Pons (tissue), 1 donor: ENCODE data around the gene CALHM5.
"Not testable (repeated sequence)": the region's sequence is repeated elsewhere in the genome, so short reads cannot be mapped to it uniquely, and the experiment has no call there.

Source experiments
- DNase-seq: peaks from one replicate; pipeline ENCODE4 v3.0.0-alpha.2; 2016; ENCODE audit warnings: low spot score

The CALHM5 gene, protein sequence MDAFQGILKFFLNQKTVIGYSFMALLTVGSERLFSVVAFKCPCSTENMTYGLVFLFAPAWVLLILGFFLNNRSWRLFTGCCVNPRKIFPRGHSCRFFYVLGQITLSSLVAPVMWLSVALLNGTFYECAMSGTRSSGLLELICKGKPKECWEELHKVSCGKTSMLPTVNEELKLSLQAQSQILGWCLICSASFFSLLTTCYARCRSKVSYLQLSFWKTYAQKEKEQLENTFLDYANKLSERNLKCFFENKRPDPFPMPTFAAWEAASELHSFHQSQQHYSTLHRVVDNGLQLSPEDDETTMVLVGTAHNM

GRCh38 chr6:116511424-116512110, at the start of gene CALHM5:
Gene CALHM5, plus strand, starts transcription at chr6:116511639. Its CDS starts 58 bp downstream, at chr6:116511697.
- peak; percentile 48 for DNase-seq

GRCh38 chr6:116461932-116462885, 49.2 kb upstream of the CALHM5 start:
- no peak for DNase-seq

DNA sequence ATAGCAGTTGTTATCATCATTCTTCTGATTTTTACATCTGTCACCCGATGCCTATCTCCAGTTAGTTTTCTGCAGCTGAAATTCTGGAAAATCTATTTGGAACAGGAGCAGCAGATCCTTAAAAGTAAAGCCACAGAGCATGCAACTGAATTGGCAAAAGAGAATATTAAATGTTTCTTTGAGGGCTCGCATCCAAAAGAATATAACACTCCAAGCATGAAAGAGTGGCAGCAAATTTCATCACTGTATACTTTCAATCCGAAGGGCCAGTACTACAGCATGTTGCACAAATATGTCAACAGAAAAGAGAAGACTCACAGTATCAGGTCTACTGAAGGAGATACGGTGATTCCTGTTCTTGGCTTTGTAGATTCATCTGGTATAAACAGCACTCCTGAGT, 48.1 kb upstream of the CALHM5 start:
- DNase-seq: no peak

DNA sequence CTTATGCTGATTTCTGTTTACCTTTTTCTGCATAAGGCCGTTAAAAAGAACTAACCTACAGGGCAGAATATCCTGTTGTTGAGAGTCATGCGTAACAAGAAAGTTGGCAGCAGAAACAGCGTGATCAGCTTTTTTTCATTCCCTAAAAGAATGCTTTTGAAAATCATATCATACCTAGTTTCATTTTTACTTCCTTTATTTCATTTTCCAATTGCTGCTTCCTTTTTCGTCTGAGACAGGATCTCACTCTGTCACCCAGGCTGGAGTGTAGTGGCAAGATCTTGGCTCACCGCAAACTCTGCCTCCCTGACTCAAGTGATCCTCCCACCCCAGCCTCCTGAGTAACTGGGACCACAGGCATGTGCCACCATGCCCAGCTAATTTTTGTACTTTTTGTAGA, 46.2 kb upstream of the CALHM5 start:
- no peak for DNase-seq

DNA sequence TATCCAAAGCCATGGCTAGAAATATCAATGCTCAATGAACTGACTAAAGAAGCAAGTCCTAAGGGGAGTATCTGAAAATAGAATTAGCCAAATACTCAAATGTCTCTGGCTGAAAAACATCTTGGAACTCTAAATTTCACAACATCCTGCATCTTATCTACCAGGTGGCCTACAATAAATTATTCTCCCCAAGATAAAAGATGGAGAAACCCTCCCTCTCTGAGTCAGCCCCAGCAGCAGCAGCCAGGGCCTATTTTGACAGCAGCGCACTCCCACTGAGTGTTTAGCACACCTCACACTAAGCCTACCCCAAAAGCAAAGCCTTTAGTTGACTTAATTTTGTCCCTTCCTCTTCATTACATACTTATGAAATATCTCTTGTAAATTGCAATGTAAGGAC, 44.3 kb upstream of the CALHM5 start:
- no peak for DNase-seq

- no peak for DNase-seq
Observed at GRCh38 chr6:116467514-116467913, 43.9 kb upstream of the CALHM5 start.

- no peak for DNase-seq
Observed at GRCh38 chr6:116468293-116468692, 43.1 kb upstream of the CALHM5 start.

DNA sequence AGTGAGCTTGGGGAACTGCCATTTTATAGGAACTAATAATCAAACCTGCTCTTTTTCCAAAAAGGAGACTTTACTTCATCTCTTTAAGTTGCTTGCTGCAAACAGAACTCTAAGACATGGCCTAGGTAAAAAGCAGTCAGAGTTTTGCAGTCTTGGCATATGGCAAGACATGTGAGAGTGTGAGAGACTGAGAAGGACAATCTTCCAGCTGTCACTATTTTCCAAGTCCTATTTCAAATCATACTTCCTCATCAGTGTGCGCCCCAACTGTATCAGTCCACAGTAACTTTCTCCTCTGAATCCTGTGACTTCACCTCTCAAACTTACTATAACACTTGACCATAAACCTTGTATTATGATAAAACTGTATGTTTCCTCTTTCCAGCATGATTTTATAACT, 39.9 kb upstream of the CALHM5 start:
- no peak for DNase-seq

- DNase-seq: no peak
Observed at GRCh38 chr6:116472706-116473105, 38.7 kb upstream of the CALHM5 start.

DNA sequence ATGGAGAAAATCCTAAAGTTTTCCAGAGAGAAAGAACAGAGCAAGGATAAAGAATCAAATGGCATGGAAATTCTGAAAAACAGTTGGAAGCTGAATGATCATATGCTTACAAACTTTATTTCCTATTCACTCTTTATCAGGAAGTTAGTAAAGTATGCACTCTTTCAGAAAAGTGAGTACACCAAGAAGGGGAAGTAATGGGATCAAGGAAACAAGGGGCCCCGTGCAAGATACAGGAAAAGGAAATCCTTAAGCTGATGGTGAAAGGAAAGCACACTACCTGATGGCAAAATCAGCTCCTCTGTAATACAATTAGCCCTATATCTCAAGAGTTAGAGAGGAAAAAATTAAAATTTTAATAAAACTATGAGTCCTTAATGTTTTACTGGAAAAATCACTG, 36.3 kb upstream of the CALHM5 start:
- DNase-seq: peak; percentile 27

GRCh38 chr6:116476002-116476678, 35.3 kb upstream of the CALHM5 start:
- peak; percentile 24 for DNase-seq

DNA sequence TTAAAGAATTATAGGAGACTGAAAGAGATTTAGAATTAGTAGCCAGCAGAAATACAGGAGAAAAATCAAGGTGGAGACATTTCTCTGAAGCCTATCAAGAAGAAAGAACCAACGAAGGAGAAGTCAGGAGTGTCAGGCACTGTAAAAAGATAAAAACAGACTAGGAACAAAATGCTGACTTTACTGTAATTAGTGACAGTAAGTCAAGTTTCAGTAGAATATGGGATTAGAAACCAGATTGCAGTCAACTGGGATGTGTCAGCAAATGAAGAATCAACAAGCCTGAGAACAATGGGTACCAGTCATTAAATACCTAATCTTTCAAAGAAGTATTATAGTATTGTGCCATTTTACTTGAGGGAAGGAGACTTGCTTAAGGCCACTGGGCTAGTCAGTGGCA, 28.7 kb upstream of the CALHM5 start:
- DNase-seq: no peak

- no peak for DNase-seq
Observed at GRCh38 chr6:116483616-116484015, 27.8 kb upstream of the CALHM5 start.

DNA sequence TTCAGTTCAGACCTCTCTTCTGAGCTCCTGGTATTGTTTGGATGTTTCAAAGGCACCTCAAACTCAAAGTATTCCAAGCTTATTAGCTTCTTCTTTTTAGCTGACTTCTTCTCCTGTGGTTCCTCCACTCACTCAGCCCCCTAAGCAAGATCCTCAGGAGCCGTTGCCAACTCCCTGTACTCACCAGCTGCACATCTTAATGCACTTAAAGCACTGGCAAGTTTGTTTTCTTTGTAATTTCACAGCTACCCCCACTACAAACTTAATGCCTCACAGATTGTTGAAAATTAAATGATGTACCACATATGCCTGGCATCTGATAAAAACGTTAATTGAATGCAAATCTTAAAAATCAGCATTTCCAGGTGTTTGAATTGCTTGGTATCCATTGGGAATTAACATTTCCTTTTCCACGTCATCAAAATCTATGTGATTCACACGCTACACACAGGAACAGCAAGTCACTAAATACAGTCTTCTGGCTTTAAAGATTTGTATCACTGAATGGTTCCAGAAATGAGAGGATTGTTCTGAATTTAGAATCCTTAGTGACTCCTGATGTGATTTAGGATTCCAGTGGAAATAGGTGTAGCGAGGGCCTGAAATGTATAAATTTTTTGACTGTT, 25.8 kb upstream of the CALHM5 start:
- DNase-seq: no peak

- no peak for DNase-seq
Observed at GRCh38 chr6:116491610-116492330, 19.7 kb upstream of the CALHM5 start.

- DNase-seq: no peak
Observed at GRCh38 chr6:116492331-116493067, 18.9 kb upstream of the CALHM5 start.

- DNase-seq: not testable (repeated sequence)
Observed at GRCh38 chr6:116495161-116495560, 16.3 kb upstream of the CALHM5 start.

DNA sequence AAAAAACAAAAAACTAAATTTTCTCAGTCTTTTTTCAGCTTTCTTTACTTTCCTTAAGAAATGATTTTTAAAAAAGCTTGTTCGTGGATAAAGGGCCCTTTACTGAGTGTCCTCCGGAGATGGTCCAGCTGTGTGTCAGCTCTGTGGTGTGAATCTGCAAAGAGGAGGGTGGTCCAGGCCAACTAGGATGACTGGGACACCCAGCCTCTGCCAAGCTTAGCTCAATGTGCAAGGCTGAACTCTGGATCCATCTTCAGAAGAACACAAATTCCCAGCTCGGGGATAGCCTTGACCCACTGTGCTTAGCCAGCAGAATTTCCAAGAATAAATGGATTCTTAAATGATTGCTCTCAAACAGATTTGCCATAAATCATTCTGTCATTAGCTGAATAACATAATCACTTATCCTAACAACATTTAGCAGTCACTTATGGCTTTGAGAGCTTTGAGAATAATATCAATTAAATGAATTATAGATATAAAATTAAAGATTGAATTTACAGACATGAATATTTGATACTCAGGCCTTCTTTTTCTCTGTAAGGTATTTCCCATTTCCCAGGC, 14.2 kb upstream of the CALHM5 start:
- no peak for DNase-seq

GRCh38 chr6:116500969-116501433, 10.4 kb upstream of the CALHM5 start:
- no peak for DNase-seq

- no peak for DNase-seq
Observed at GRCh38 chr6:116507324-116507723, 4.1 kb upstream of the CALHM5 start.
